HepG2 (cell line): ENCODE measurements around the gene ADCYAP1R1. TPM values are rescaled to one million over a fixed set of nuclear protein-coding genes. Genes with fewer than 3 reads are reported as not detected.

Experiments
- ATAC-seq: fragments of 200-7000 bp; cut with Tn5 transposase; 3 replicates; pipeline ENCODE4 v1.9.1; 2020; ENCODE audit warnings: mild to moderate bottlenecking, moderate library complexity
- BruUV-seq: library from RNA; stranded (reverse); fragments of 400-500 nt; replicated peaks from 2 replicates; lab custom pipeline; 2021; lab: Mats Ljungman, UMichigan
- CTCF ChIA-PET: fragments of 300-600 bp; formaldehyde crosslinking; extraction: SDS; loops from one replicate; lab custom pipeline; 2021; ENCODE audit warnings: low total read pairs, inconsistent platforms, low intra/inter-chr PET ratio; lab: Yijun Ruan, JAX
- POLR2A ChIA-PET: fragments of 350-600 bp; sonication (Branson Sonifier 250); formaldehyde crosslinking; loops from one replicate; lab custom pipeline; 2020; ENCODE audit warnings: antibody characterized with exemption, inconsistent platforms; lab: Yijun Ruan, JAX
- DNase-seq: peaks from one replicate; pipeline ENCODE4 v3.0.0-alpha.2; 2015; ENCODE audit warnings: low spot score
- FAIRE-seq: peaks from 3 replicates; lab custom pipeline; 2011; peaks lifted over from hg19 to GRCh38; lab: Jason Lieb, UNC
- H2AFZ ChIP-seq: one replicate; pipeline ENCODE4 v1.6.1; 2011; ENCODE audit warnings: low read length, inconsistent platforms
- H3K27ac ChIP-seq: fragments of 300-600 bp; 3 replicates; pipeline ENCODE4 v1.8.0; 2011; ENCODE audit warnings: mixed run types, mild to moderate bottlenecking, mixed read lengths, low read length, inconsistent platforms; ENCODE audit not compliant: insufficient read depth; ENCODE audit errors: extremely low read length
- H3K27me3 ChIP-seq, 2 experiments: fragments of 200-600 bp in 1 of 2; 2 replicates in 1 of 2; 3 replicates in 1 of 2; pipeline versions ENCODE4 v1.6.0 to v1.8.0; 2011; ENCODE audit warnings: low read length in 2 of 2, mild to moderate bottlenecking in 2 of 2, moderate library complexity in 2 of 2, inconsistent platforms in 1 of 2; ENCODE audit not compliant: insufficient read depth in 2 of 2, control insufficient read depth in 1 of 2
- H3K36me3 ChIP-seq, 2 experiments: fragments of 200-600 bp in 1 of 2; replicated peaks in 1 of 2; 2 replicates in 1 of 2; 3 replicates in 1 of 2; pipeline versions ENCODE4 v1.5.1 to v1.8.0; 2011; ENCODE audit warnings: low read length in 2 of 2, inconsistent platforms in 1 of 2; ENCODE audit not compliant: insufficient read depth in 2 of 2, control insufficient read depth in 1 of 2
- H3K4me1 ChIP-seq: 2 replicates; pipeline ENCODE4 v1.5.1; 2012; ENCODE audit warnings: low read length, inconsistent platforms; ENCODE audit not compliant: insufficient read depth
- H3K4me2 ChIP-seq: 2 replicates; pipeline ENCODE4 v1.6.0; 2011; ENCODE audit warnings: low read depth, low read length, inconsistent platforms
- H3K4me3 ChIP-seq, 3 experiments: fragments of 200-600 bp in 1 of 3; sonication (generic), shearing (Covaris generic) in 1 of 3; replicated peaks in 1 of 3; 2 replicates each; pipeline ENCODE4 v1.5.1; 2011 to 2016; ENCODE audit warnings: low read length in 3 of 3, inconsistent platforms in 2 of 3, low read depth in 2 of 3, mild to moderate bottlenecking in 2 of 3, control low read depth in 1 of 3, mixed read lengths in 1 of 3; ENCODE audit not compliant: insufficient read depth in 1 of 3
- H3K79me2 ChIP-seq: one replicate; pipeline ENCODE4 v1.6.1; 2011; ENCODE audit warnings: low read length, inconsistent platforms; ENCODE audit not compliant: insufficient read depth
- H3K9ac ChIP-seq: 2 replicates; pipeline ENCODE4 v1.6.0; 2011; ENCODE audit warnings: mild to moderate bottlenecking, low read depth, low read length, inconsistent platforms; ENCODE audit not compliant: insufficient read depth
- H3K9me3 ChIP-seq: 2 replicates; pipeline ENCODE4 v1.5.1; 2012; ENCODE audit warnings: mild to moderate bottlenecking, low read length
- H4K20me1 ChIP-seq: 2 replicates; pipeline ENCODE4 v1.6.0; 2011; ENCODE audit warnings: inconsistent platforms, mild to moderate bottlenecking, low read length, moderate library complexity; ENCODE audit not compliant: insufficient read depth
- HNRNPK ChIP-seq: fragments of 200-400 bp; formaldehyde crosslinking; IDR thresholded peaks from 2 replicates; pipeline ENCODE4 v1.6.1; 2018; ENCODE audit warnings: low read length, low read depth, moderate library complexity, mild to moderate bottlenecking; ENCODE audit not compliant: poor library complexity, severe bottlenecking
- SAP130 ChIP-seq: IDR thresholded peaks from 2 replicates; pipeline ENCODE4 v1.6.1; 2016; ENCODE audit warnings: low read depth
- SP4 ChIP-seq: sonication (generic); formaldehyde crosslinking; IDR thresholded peaks from 2 replicates; pipeline ENCODE4 v1.8.1; 2023; ENCODE audit warnings: mild to moderate bottlenecking, missing genetic modification reagents
- ZNF260 ChIP-seq: sonication (generic); formaldehyde crosslinking; IDR thresholded peaks from 2 replicates; pipeline ENCODE4 v1.4.0; 2020; ENCODE audit warnings: missing genetic modification reagents, low read depth, mild to moderate bottlenecking, borderline replicate concordance
- ZNF776 ChIP-seq: sonication (generic); formaldehyde crosslinking; IDR thresholded peaks from 2 replicates; pipeline ENCODE4 v1.4.0; 2020; ENCODE audit warnings: mild to moderate bottlenecking, missing genetic modification reagents
- WGBS: methylation state at CpG from one replicate; pipeline ENCODE4 v1.1.6; 2017; ENCODE audit warnings: low lambda C conversion rate; 5-methylcytosine and 5-hydroxymethylcytosine counted together
- in situ Hi-C: cut with HindIII; loops from 2 replicates; pipeline ENCODE4 v1.10.0; 2017; ENCODE audit warnings: low pct_unique_long_range_greater_than_20kb; ENCODE audit not compliant: extremely low pct_ligation_motif_present
- intact Hi-C: fragments of 100-400 bp; cut with micrococcal nuclease; formaldehyde crosslinking; loops from one replicate; pipeline ENCODE4 v1.10.0; 2022; ENCODE audit not compliant: unreplicated experiment
- polyA plus RNA-seq, 8 experiments: library from polyadenylated mRNA; depleted of rRNA in 3 of 8; stranded (reverse) in 7 of 8; unstranded in 1 of 8; fragments of >200 nt; fragmentation: Illumina TruSeq in 4 of 8; extraction: Trizol in 4 of 8; gene quantifications; 2 replicates each; pipeline versions ENCODE4 v1.2.1 to v1.2.3, GENCODE V29; 2011 to 2016; ENCODE audit warnings: low read depth in 4 of 8, missing spikeins in 1 of 8, mixed read lengths in 1 of 8; ENCODE audit not compliant: insufficient read depth in 1 of 8
- total RNA-seq, 5 experiments: library from RNA; depleted of rRNA; stranded (reverse); fragments of >200 nt; fragmentation: Illumina TruSeq; extraction: Trizol; gene quantifications; 2 replicates each; pipeline ENCODE4 v1.2.3, GENCODE V29; 2016; ENCODE audit warnings: low read depth in 1 of 5
- TF ChIP-seq, protein P1 (sequence below): IDR thresholded peaks from 2 replicates; pipeline ENCODE4 v1.6.1; 2012; ENCODE audit warnings: low read length, improper control_type of control experiment
- TF ChIP-seq, protein P2 (sequence below): sonication (generic); formaldehyde crosslinking; IDR thresholded peaks from 2 replicates; pipeline ENCODE4 v1.5.1; 2020; ENCODE audit warnings: missing genetic modification reagents, mild to moderate bottlenecking, borderline replicate concordance

ADCYAP1R1 gene
- total and polyA plus RNA-seq, 2 of the 13 experiments (the other 11 are each of a cell fraction or from before 2014, with no cell fraction given): not detected

DNA sequence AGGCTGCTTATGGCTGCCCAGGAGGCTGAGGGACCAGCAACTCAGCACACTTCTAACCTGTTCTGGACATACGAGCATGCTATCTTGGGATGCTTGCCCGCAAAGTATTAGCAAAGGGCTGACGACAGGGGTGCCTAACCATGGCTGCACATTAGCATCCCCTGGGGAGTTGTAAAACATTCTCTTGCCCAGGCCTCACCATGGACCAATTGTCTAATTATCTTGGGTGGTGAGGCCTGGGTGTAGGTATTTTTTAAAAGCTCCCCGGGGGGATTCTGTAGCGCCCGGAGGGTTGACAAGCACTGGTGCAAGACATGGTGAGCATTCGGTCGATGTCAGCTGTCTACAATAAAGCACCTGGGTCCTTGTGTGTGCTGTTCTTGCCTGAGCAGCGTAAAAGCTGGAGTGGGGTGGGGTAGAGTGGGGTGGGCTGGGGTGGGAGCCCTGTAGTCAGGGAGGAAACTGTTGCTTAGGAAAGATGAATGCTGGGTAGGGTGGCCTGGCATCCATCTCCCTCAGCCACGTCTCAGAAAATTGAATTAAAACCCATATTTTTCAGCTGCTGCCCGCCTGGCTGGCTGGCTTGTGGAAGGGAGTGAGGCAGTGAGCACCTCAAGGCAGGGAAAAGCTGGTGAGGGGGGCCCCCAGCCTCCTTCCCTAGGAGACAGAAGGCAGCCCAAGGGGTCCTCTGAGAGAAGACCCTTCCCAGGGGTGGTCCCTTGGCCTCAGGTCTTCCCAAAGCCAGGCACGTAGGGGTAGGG lies 2.9 kb upstream of the ADCYAP1R1 start:
- intact Hi-C loops: no loop called here
- Histone ChIP-seq H4K20me1 (no peaks in the 10 kb centered on the region), H2AFZ (no peak overlapping the region), H3K27me3 (peaks cover 3 to 33% of the 10 kb centered on the region in 2 experiments; a peak in 4 of 5 replicates), H3K27ac (no peak overlapping the region), H3K4me3 (no peak overlapping the region), H3K4me2 (no peak overlapping the region), H3K4me1 (no peaks in the 10 kb centered on the region), H3K79me2 (no peaks in the 10 kb centered on the region), H3K9ac (no peak overlapping the region), H3K9me3 (no peaks in the 10 kb centered on the region), H3K36me3 (no peaks in the 10 kb centered on the region)
- ATAC-seq: no peak
- no peak for TF ChIP-seq ZNF776 (CRISPR knock-in tag)
- no peak for TF ChIP-seq ZNF260 (CRISPR knock-in tag)
- no peak for TF ChIP-seq SP4 (CRISPR knock-in tag)
- TF ChIP-seq, protein P1, sequence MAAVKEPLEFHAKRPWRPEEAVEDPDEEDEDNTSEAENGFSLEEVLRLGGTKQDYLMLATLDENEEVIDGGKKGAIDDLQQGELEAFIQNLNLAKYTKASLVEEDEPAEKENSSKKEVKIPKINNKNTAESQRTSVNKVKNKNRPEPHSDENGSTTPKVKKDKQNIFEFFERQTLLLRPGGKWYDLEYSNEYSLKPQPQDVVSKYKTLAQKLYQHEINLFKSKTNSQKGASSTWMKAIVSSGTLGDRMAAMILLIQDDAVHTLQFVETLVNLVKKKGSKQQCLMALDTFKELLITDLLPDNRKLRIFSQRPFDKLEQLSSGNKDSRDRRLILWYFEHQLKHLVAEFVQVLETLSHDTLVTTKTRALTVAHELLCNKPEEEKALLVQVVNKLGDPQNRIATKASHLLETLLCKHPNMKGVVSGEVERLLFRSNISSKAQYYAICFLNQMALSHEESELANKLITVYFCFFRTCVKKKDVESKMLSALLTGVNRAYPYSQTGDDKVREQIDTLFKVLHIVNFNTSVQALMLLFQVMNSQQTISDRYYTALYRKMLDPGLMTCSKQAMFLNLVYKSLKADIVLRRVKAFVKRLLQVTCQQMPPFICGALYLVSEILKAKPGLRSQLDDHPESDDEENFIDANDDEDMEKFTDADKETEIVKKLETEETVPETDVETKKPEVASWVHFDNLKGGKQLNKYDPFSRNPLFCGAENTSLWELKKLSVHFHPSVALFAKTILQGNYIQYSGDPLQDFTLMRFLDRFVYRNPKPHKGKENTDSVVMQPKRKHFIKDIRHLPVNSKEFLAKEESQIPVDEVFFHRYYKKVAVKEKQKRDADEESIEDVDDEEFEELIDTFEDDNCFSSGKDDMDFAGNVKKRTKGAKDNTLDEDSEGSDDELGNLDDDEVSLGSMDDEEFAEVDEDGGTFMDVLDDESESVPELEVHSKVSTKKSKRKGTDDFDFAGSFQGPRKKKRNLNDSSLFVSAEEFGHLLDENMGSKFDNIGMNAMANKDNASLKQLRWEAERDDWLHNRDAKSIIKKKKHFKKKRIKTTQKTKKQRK: no peak
- TF ChIP-seq, protein P2, sequence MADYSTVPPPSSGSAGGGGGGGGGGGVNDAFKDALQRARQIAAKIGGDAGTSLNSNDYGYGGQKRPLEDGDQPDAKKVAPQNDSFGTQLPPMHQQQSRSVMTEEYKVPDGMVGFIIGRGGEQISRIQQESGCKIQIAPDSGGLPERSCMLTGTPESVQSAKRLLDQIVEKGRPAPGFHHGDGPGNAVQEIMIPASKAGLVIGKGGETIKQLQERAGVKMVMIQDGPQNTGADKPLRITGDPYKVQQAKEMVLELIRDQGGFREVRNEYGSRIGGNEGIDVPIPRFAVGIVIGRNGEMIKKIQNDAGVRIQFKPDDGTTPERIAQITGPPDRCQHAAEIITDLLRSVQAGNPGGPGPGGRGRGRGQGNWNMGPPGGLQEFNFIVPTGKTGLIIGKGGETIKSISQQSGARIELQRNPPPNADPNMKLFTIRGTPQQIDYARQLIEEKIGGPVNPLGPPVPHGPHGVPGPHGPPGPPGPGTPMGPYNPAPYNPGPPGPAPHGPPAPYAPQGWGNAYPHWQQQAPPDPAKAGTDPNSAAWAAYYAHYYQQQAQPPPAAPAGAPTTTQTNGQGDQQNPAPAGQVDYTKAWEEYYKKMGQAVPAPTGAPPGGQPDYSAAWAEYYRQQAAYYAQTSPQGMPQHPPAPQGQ (CRISPR knock-in tag): no peak
- TF ChIP-seq SAP130 (CRISPR knock-in tag): no peak
- TF ChIP-seq HNRNPK: no peak
- no peak for FAIRE-seq
- no peak for DNase-seq
- ChIA-PET CTCF (no interaction called here), POLR2A (no interaction called here)
- in situ Hi-C loops: no loop called here
- no TSS peak for BruUV-seq
- 1% methylated on average over 11 of the region's 12 CpGs for WGBS
